ENCODE measurements around the gene TPRG1L. TPM values are rescaled to one million over a fixed set of nuclear protein-coding genes. Genes with fewer than 3 reads are reported as not detected.

TPRG1L gene
- total and polyA plus RNA-seq, 2 experiments from 2014 or later, result 6.2 to 20.3 TPM

GRCh38 chr1:3654549-3655281 is 29.9 kb downstream of the TPRG1L start:
- ATAC-seq (no peak), DNase-seq (ENCODE audit: low spot score) (no peak)
- Histone ChIP-seq H3K79me2 (replicated peaks; ENCODE audit: insufficient read depth) (no peaks in the 10 kb centered on the region), H3K9me2 (ENCODE audit: insufficient read depth) (no peaks in the 10 kb centered on the region), H3K4me1 (ENCODE audit: insufficient read depth) (peaks cover 8% of the 10 kb centered on the region; the same call in 1 of the 2 replicates), H3K36me3 (ENCODE audit: insufficient read depth) (no peaks in the 10 kb centered on the region), H3K27ac (ENCODE audit: low read depth) (no peak overlapping the region), H3F3A (replicated peaks; ENCODE audit: low read depth) (peaks cover 7% of the 10 kb centered on the region; the same call in 1 of the 2 replicates), H4K20me1 (replicated peaks; ENCODE audit: insufficient read depth) (peaks cover 6% of the 10 kb centered on the region; the same call in 1 of the 2 replicates), H2AFZ (no peak overlapping the region), H3K4me3 (no peak overlapping the region), H3K4me2 (no peak overlapping the region), H3K27me3 (ENCODE audit: insufficient read depth) (peaks cover 76% of the 10 kb centered on the region)
- Mint-ChIP-seq H3K36me3 (ENCODE audit: low read depth) (no peaks in the 10 kb centered on the region; the same call in 2 of the 3 replicates), H3K27me3 (ENCODE audit: insufficient read depth, low read depth, poor library complexity) (peaks cover 64% of the 10 kb centered on the region), H3K9me3 (no peaks in the 10 kb centered on the region; the same call in 2 of the 3 replicates), H3K4me1 (peaks cover 15% of the 10 kb centered on the region), H3K4me3 (no peak overlapping the region), H3K27ac (no peak overlapping the region)
- TF ChIP-seq ZNF114 (CRISPR knock-in tag; IDR thresholded peaks at IDR 0.05) (no peak), NANOG (IDR thresholded peaks at IDR 0.05; ENCODE audit: borderline replicate concordance) (no peak), CREB1 (CRISPR knock-in tag; IDR thresholded peaks at IDR 0.05; ENCODE audit: low read depth) (no peak), CTCF (conservative IDR thresholded peaks at IDR 0.05; ENCODE audit: low read depth in 2 of 2) (no peak), EZH2phosphoT487 (IDR thresholded peaks at IDR 0.05; ENCODE audit: unreplicated experiment) (no peak), ETS1 (IDR thresholded peaks at IDR 0.05) (no peak), JUNB (IDR thresholded peaks at IDR 0.05; ENCODE audit: unreplicated experiment) (no peak), STAT1 (IDR thresholded peaks at IDR 0.05; ENCODE audit: unreplicated experiment) (no peak), ZNF462 (CRISPR knock-in tag; IDR thresholded peaks at IDR 0.05) (no peak), EZH2 (IDR thresholded peaks at IDR 0.05; ENCODE audit: low read depth, unreplicated experiment) (no peak), POLR2AphosphoS5 (IDR thresholded peaks at IDR 0.05; ENCODE audit: low read depth) (no peak), ZNF331 (CRISPR knock-in tag; IDR thresholded peaks at IDR 0.05; ENCODE audit: low read depth) (no peak), REST (IDR thresholded peaks at IDR 0.05; ENCODE audit: unreplicated experiment) (no peak)
